HG03139 (cell line): Measurements from ENCODE around the gene NSMF.

Source experiments
- ATAC-seq: cut with Tn5 transposase; IDR thresholded peaks from one replicate; pipeline ENCODE4 v1.9.1; 2021; ENCODE audit not compliant: unreplicated experiment

Gene NSMF

DNA sequence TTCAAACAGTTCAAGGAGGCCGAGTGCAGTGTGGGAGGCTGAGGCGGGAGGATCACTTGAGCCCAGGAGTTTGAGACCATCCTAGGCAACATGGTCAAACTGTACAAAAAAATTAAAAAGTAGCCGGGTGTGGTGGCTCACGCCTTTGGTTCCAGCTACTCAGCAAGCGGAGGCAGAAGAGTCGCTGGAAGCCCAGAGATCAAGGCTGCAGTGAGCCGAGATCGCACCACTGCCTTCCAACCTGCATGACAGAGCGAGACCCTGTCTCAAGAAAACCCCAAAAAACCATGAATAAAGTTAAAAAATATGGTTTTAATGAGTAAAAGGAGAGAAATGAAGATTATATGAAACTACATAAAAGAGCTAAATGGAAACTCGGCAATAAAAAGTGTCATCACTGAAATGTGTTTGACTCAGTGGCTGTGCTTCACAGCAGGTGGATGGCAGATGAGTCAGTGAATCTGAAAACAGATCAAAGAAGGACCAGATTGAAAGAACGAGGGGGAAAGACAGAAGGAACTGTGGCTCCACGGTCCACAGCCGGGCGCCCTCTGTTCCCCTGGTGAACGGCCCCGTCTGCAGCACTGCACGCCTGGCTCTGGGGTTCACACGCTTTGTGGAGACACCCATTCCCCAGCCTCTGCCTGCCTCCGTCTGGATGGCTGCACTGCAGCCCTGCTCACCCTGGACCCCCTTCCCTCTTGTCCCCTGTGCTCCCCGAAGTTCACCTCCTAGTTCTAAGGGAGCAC, 61.3 kb downstream of the NSMF start:
- no peak for ATAC-seq
